Mononuclear cell (primary cell): Measurements from ENCODE around the gene TGFB2. TPM values are rescaled to one million over a fixed set of nuclear protein-coding genes. Genes with fewer than 3 reads are reported as not detected.

Experiments
- H3K27me3 ChIP-seq: 2 replicates; pipeline ENCODE4 v1.6.0; 2011; ENCODE audit warnings: low read length, control low read depth; ENCODE audit not compliant: insufficient read depth
- H3K4me1 ChIP-seq: 2 replicates; pipeline ENCODE4 v1.5.1; 2011; ENCODE audit warnings: mild to moderate bottlenecking, low read length, control low read depth; ENCODE audit not compliant: insufficient read depth
- H3K4me3 ChIP-seq: 2 replicates; pipeline ENCODE4 v1.5.1; 2011; ENCODE audit warnings: mild to moderate bottlenecking, low read length, moderate library complexity
- H3K9me3 ChIP-seq: 2 replicates; pipeline ENCODE4 v1.5.1; 2011; ENCODE audit warnings: low read depth, mild to moderate bottlenecking, control low read depth, low read length
- total RNA-seq: library from RNA; depleted of rRNA; stranded (reverse); fragments of >200 nt; gene quantifications from one replicate; pipeline ENCODE4 v1.2.3, GENCODE V29; 2012

TGFB2 gene
- 0.31 TPM for total RNA-seq

GRCh38 chr1:218344814-218345672, at the start of gene TGFB2:
TGFB2 (plus strand) TSS chr1:218345336; CDS start chr1:218346702, 1,366 bp downstream.
- Histone ChIP-seq H3K27me3 (peaks cover 62% of the 10 kb centered on the region), H3K4me3 (peak within 1 kb of the TSS; percentile 36), H3K4me1 (peaks cover 32% of the 10 kb centered on the region), H3K9me3 (no peaks in the 10 kb centered on the region)

- no peak overlapping the region for H3K4me3 ChIP-seq
- H3K9me3 ChIP-seq, result no peaks in the 10 kb centered on the region
- H3K27me3 ChIP-seq, result no peaks in the 10 kb centered on the region
- no peaks in the 10 kb centered on the region for H3K4me1 ChIP-seq
Measured at GRCh38 chr1:218296162-218296561, 49.0 kb upstream of the TGFB2 start.

GRCh38 chr1:218297461-218297860, 47.7 kb upstream of the TGFB2 start:
- Histone ChIP-seq H3K27me3 (no peaks in the 10 kb centered on the region), H3K4me1 (no peaks in the 10 kb centered on the region)

GRCh38 chr1:218297867-218298266, 47.3 kb upstream of the TGFB2 start:
- H3K4me1 ChIP-seq, result no peaks in the 10 kb centered on the region
- H3K27me3 ChIP-seq, result no peaks in the 10 kb centered on the region
- H3K4me3 ChIP-seq, result no peak overlapping the region
- H3K9me3 ChIP-seq, result no peaks in the 10 kb centered on the region

More at GRCh38 chr1:218297461-218297860, 47.7 kb upstream of the TGFB2 start:
- H3K4me3 ChIP-seq, result no peak overlapping the region
- H3K9me3 ChIP-seq, result no peaks in the 10 kb centered on the region

GRCh38 chr1:218298398-218298797, 46.7 kb upstream of the TGFB2 start:
- Histone ChIP-seq H3K27me3 (no peaks in the 10 kb centered on the region), H3K9me3 (no peaks in the 10 kb centered on the region), H3K4me1 (no peaks in the 10 kb centered on the region), H3K4me3 (no peak overlapping the region)

- Histone ChIP-seq H3K9me3 (no peaks in the 10 kb centered on the region), H3K4me3 (no peak overlapping the region), H3K4me1 (no peaks in the 10 kb centered on the region), H3K27me3 (no peaks in the 10 kb centered on the region)
Measured at GRCh38 chr1:218299416-218299815, 45.7 kb upstream of the TGFB2 start.

- H3K4me1 ChIP-seq, result no peaks in the 10 kb centered on the region
- H3K27me3 ChIP-seq, result no peaks in the 10 kb centered on the region
- no peak overlapping the region for H3K4me3 ChIP-seq
- H3K9me3 ChIP-seq, result no peaks in the 10 kb centered on the region
Measured at GRCh38 chr1:218301217-218301616, 43.9 kb upstream of the TGFB2 start.

- Histone ChIP-seq H3K9me3 (no peaks in the 10 kb centered on the region), H3K27me3 (no peaks in the 10 kb centered on the region), H3K4me3 (no peak overlapping the region), H3K4me1 (no peaks in the 10 kb centered on the region)
Measured at GRCh38 chr1:218302155-218302554, 43.0 kb upstream of the TGFB2 start.

- no peak overlapping the region for H3K4me3 ChIP-seq
- no peaks in the 10 kb centered on the region for H3K27me3 ChIP-seq
- no peaks in the 10 kb centered on the region for H3K4me1 ChIP-seq
- no peaks in the 10 kb centered on the region for H3K9me3 ChIP-seq
Measured at GRCh38 chr1:218303176-218303879, 41.8 kb upstream of the TGFB2 start.

- Histone ChIP-seq H3K4me3 (no peak overlapping the region), H3K27me3 (no peaks in the 10 kb centered on the region), H3K4me1 (no peaks in the 10 kb centered on the region), H3K9me3 (no peaks in the 10 kb centered on the region)
Measured at GRCh38 chr1:218304281-218305039, 40.7 kb upstream of the TGFB2 start.

GRCh38 chr1:218305472-218306064, 39.6 kb upstream of the TGFB2 start:
- H3K27me3 ChIP-seq, result no peaks in the 10 kb centered on the region
- H3K4me3 ChIP-seq, result no peak overlapping the region
- H3K9me3 ChIP-seq, result no peaks in the 10 kb centered on the region
- H3K4me1 ChIP-seq, result no peaks in the 10 kb centered on the region

- Histone ChIP-seq H3K9me3 (no peaks in the 10 kb centered on the region), H3K4me1 (no peaks in the 10 kb centered on the region), H3K27me3 (no peaks in the 10 kb centered on the region), H3K4me3 (no peak overlapping the region)
Measured at GRCh38 chr1:218312509-218312908, 32.6 kb upstream of the TGFB2 start.

GRCh38 chr1:218314316-218314715, 30.8 kb upstream of the TGFB2 start:
- Histone ChIP-seq H3K4me1 (no peaks in the 10 kb centered on the region), H3K4me3 (no peak overlapping the region), H3K9me3 (no peaks in the 10 kb centered on the region), H3K27me3 (no peaks in the 10 kb centered on the region)

- Histone ChIP-seq H3K27me3 (no peaks in the 10 kb centered on the region), H3K4me3 (no peak overlapping the region), H3K9me3 (no peaks in the 10 kb centered on the region), H3K4me1 (no peaks in the 10 kb centered on the region)
Measured at GRCh38 chr1:218315638-218316037, 29.5 kb upstream of the TGFB2 start.

- H3K4me1 ChIP-seq, result no peaks in the 10 kb centered on the region
- H3K27me3 ChIP-seq, result no peaks in the 10 kb centered on the region
- H3K4me3 ChIP-seq, result no peak overlapping the region
- H3K9me3 ChIP-seq, result no peaks in the 10 kb centered on the region
Measured at GRCh38 chr1:218317061-218317460, 28.1 kb upstream of the TGFB2 start.
